GM19043 (cell line): ENCODE results near the gene TERT.
A peak's percentile ranks its signal among the peaks of the same experiment; 100 is the strongest.

Experiments
- ATAC-seq: cut with Tn5 transposase; IDR thresholded peaks from one replicate; pipeline ENCODE4 v1.9.1; 2021; ENCODE audit warnings: low read depth; ENCODE audit not compliant: unreplicated experiment

TERT gene

GRCh38 chr5:1319436-1320256, 24.8 kb upstream of the TERT start:
- ATAC-seq: no peak

GRCh38 chr5:1318659-1319251, 23.9 kb upstream of the TERT start:
- ATAC-seq: no peak

GRCh38 chr5:1317921-1318565, 23.2 kb upstream of the TERT start:
- ATAC-seq: no peak

GRCh38 chr5:1316588-1317340, 21.9 kb upstream of the TERT start:
- ATAC-seq: no peak

GRCh38 chr5:1315709-1316587, 21.1 kb upstream of the TERT start:
- peak; percentile 52 for ATAC-seq

- no peak for ATAC-seq
Observed at GRCh38 chr5:1315018-1315708, 20.3 kb upstream of the TERT start.

- ATAC-seq: no peak
Observed at GRCh38 chr5:1314564-1314982, 19.7 kb upstream of the TERT start.

GRCh38 chr5:1312993-1313833, 18.3 kb upstream of the TERT start:
- peak; percentile 67 for ATAC-seq

- ATAC-seq: no peak
Observed at GRCh38 chr5:1312206-1312605, 17.3 kb upstream of the TERT start.

GRCh38 chr5:1311439-1312055, 16.7 kb upstream of the TERT start:
- ATAC-seq: no peak

- no peak for ATAC-seq
Observed at GRCh38 chr5:1310118-1310517, 15.2 kb upstream of the TERT start.

- no peak for ATAC-seq
Observed at GRCh38 chr5:1304033-1304432, 9.2 kb upstream of the TERT start.

- no peak for ATAC-seq
Observed at GRCh38 chr5:1302258-1302657, 7.4 kb upstream of the TERT start.

- no peak for ATAC-seq
Observed at GRCh38 chr5:1300581-1301083, 5.8 kb upstream of the TERT start.

- ATAC-seq: no peak
Observed at GRCh38 chr5:1299961-1300360, 5.1 kb upstream of the TERT start.

GRCh38 chr5:1299511-1299850, 4.6 kb upstream of the TERT start:
- ATAC-seq: no peak

GRCh38 chr5:1298723-1299510, 4.0 kb upstream of the TERT start:
- no peak for ATAC-seq
